Measurements from ENCODE around the gene RNASE7.
A peak's percentile ranks its signal among the peaks of the same experiment; 100 is the strongest.

The RNASE7 gene

GRCh38 chr14:21069388-21070082 is 27.4 kb downstream of the RNASE7 start:
- peak; percentile 89 for DNase-seq

GRCh38 chr14:21070083-21070609 is 28.0 kb downstream of the RNASE7 start, which contains the start of gene ARHGEF40:
TSS of gene ARHGEF40 (plus strand) at chr14:21070304. CDS start at chr14:21070397, 93 bp downstream.
- DNase-seq = peak; percentile 88

GRCh38 chr14:21070610-21071224 is 28.6 kb downstream of the RNASE7 start:
- DNase-seq = peak; percentile 79

- DNase-seq = peak; percentile 97
Observed at GRCh38 chr14:21071225-21072030, 29.3 kb downstream of the RNASE7 start.

GRCh38 chr14:21072031-21072473 is 29.9 kb downstream of the RNASE7 start:
- peak; percentile 56 for DNase-seq

- DNase-seq = no peak
Observed at GRCh38 chr14:21072781-21073339, 30.7 kb downstream of the RNASE7 start.

GRCh38 chr14:21073921-21074320 is 31.8 kb downstream of the RNASE7 start:
- no peak for DNase-seq

GRCh38 chr14:21074398-21075272 is 32.5 kb downstream of the RNASE7 start:
- no peak for DNase-seq

- DNase-seq = no peak
Observed at GRCh38 chr14:21075719-21076437, 33.7 kb downstream of the RNASE7 start.

- no peak for DNase-seq
Observed at GRCh38 chr14:21077672-21078071, 35.5 kb downstream of the RNASE7 start.

- DNase-seq = no peak
Observed at GRCh38 chr14:21078287-21078686, 36.1 kb downstream of the RNASE7 start.

GRCh38 chr14:21078726-21079125 is 36.6 kb downstream of the RNASE7 start:
- no peak for DNase-seq

- DNase-seq = no peak
Observed at GRCh38 chr14:21081521-21082142, 39.5 kb downstream of the RNASE7 start.

GRCh38 chr14:21083565-21084325 is 41.6 kb downstream of the RNASE7 start:
- DNase-seq = no peak

- no peak for DNase-seq
Observed at GRCh38 chr14:21084396-21084795, 42.2 kb downstream of the RNASE7 start.

- peak; percentile 14 for DNase-seq
Observed at GRCh38 chr14:21084998-21085853, 43.1 kb downstream of the RNASE7 start.

GRCh38 chr14:21086908-21087293 is 44.7 kb downstream of the RNASE7 start:
- no peak for DNase-seq

GRCh38 chr14:21087294-21088091 is 45.3 kb downstream of the RNASE7 start:
- DNase-seq = peak; percentile 71
